NCI-H226 (cell line): ENCODE results near the gene TRAF4.
"Not testable (repeated sequence)": the region's sequence is repeated elsewhere in the genome, so short reads cannot be mapped to it uniquely, and the experiment has no call there.

ENCODE experiments used
- DNase-seq: peaks from one replicate; pipeline ENCODE4 v3.0.0-alpha.2; 2015

The TRAF4 gene

GRCh38 chr17:28716740-28717577, 26.9 kb upstream of the TRAF4 start:
- DNase-seq = no peak

GRCh38 chr17:28717578-28718332, 26.1 kb upstream of the TRAF4 start, which contains the start of gene RAB34:
Gene RAB34 (minus strand): TSS chr17:28717868. CDS start chr17:28717266, 602 bp downstream.
- DNase-seq = peak; percentile 94

- no peak for DNase-seq
Measured at GRCh38 chr17:28718333-28719020, 25.3 kb upstream of the TRAF4 start.

DNA sequence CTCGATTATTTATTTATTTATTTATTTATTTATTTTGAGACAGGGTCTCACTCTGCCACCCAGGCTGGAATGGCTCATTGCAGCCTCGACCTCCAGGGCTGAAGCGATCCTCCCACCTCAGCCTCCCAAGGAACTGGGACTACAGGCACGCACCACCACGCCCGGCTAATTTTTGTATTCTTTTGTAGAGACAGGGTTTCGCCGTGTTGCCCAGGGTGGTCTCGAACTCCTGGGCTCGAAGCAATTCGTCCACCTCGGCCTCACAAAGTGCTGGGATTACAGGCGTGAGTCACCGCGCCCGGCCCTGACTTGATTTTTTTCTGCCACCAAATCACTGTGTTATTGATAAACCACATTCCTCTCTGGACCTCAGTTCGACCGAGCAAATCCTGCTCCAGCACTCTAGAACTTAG, 24.8 kb upstream of the TRAF4 start:
- DNase-seq = no peak

GRCh38 chr17:28720247-28720996, 23.4 kb upstream of the TRAF4 start:
- no peak for DNase-seq

DNA sequence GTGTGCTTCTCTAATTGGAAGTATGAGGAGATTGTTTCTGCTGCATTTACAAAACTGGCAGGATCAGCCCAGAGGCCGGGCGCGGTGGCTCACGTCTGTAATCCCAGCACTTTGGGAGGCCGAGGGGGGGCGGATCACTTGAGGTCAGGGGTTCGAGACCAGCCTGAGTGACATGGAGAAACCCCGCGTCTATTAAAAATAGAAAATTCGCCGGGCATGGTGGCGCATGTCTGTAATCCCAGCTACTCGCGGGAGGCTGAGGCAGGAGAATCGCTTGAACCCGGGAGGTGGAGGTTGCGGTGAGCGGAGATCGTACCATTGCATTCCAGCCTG, 22.8 kb upstream of the TRAF4 start:
- not testable (repeated sequence) for DNase-seq

GRCh38 chr17:28722417-28723158, 21.2 kb upstream of the TRAF4 start:
- DNase-seq = no peak

DNA sequence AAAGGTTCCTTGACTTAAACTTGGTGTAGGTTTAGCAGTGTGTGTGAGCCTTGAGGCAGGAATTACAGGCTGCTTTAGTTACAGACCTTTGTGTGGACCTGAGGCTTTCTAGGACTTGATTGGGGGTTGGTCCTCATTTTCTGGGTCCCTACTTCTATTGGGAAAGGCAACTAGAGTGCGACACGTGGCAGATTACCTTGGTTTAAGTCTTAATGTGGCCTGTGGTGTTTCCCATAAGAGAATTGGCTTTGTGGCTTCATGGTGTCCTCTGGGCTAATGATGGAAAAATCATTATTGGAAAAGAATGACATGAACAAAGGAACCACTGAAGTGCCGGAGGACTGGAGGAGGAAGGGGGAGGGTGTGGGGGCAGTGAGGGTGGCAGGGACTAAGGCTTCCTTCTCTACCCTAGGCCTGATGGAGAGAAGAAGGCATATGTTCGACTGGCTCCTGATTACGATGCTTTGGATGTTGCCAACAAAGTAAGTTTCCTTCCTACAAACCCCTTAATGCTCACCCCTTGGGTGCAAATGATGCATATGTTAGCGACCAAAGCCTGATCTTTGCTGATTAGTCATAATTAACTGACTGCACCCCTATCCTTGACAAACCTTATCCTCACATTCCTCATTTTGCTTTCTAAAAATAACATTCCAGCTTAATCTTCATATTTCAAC, 20.5 kb upstream of the TRAF4 start:
- no peak for DNase-seq

- not testable (repeated sequence) for DNase-seq
Measured at GRCh38 chr17:28723836-28724499, 19.8 kb upstream of the TRAF4 start.

DNA sequence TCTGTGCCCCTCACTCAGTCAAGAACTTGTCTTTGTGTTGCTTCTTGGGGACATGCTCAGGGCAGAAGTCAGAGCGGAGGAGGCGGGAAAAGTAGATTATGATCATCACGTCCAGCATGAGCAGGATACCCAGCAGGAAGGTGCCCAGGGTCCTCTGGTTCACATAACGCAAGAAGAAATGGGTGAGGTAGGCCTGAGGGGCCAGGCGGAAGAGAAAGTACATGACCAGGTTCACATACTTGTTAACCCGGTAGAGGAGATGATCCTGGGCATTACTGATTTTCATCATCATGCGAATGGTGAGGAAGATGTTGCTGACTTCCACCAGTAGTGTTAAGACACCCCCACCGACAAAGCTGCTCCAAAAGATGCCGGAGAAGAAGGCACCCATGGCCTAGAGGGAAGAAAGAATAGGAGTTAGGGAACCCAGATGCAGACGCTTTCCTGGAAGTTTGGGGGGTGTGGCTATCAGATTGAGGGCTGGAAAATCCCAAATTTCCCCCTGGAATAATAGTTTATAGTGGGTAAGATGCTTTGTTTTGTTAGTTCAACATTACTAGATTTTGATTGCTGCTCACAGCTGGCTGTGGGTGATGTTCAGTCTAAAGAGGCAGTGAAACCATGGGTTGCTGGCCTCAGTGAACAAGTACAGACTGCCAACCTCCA, 19.2 kb upstream of the TRAF4 start:
- no peak for DNase-seq

DNA sequence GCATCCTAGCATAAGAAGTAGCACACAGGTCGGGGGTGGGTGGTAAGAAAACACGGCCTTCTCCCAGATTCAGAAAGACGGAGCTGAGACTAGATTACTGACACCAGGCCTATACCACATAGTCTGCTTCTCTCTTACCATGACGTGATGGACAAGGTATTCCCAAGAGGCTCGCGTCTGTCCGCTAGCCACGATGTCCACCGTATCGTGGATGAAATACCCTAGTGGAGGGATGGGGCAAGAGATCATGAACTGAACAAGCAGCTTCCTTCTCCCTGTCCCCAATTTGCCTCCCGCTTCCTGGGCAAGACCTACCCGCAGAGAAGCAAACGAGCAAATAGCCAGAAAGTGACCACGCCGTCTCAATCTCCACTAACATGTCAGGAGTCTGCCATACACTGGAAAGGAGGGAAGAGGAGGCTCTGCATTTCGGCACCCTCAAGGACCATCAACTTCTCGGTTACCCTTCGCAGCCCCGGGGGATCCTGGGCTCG, 18.6 kb upstream of the TRAF4 start:
- DNase-seq = no peak

DNA sequence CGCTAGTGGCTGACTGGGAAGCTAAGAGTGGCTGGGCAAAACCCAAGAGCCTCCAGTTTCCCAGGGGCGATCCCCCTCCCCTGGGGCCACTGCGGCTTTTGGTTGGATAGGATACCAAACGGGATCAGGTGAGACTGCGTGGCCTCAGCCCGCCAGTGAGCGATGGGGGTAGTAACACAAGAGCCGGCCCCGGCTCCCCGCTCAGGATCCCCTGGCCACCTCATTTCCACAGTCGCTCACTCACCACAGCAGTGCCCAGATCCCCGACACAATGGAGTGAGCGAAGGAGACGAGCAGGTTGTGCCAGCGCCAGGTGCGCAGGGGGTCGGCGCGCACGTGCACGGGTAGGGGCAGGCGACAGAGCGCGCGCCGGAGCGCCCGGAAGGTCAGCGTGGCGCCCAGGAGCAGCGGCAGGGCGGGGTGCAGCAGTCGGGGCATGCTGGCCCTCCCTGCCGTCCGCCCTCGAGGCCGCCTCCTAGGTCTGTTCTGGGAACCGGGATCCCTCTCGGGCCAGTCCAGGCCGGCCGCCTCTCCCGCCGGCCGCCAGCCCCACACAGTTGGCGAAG, 18.1 kb upstream of the TRAF4 start:
- peak; percentile 87 for DNase-seq

- DNase-seq = peak; percentile 46
Measured at GRCh38 chr17:28726226-28726626, 17.6 kb upstream of the TRAF4 start, which contains the start of gene TLCD1. Gene TLCD1 (minus strand): TSS chr17:28726233. CDS start chr17:28726097, 136 bp downstream.

DNA sequence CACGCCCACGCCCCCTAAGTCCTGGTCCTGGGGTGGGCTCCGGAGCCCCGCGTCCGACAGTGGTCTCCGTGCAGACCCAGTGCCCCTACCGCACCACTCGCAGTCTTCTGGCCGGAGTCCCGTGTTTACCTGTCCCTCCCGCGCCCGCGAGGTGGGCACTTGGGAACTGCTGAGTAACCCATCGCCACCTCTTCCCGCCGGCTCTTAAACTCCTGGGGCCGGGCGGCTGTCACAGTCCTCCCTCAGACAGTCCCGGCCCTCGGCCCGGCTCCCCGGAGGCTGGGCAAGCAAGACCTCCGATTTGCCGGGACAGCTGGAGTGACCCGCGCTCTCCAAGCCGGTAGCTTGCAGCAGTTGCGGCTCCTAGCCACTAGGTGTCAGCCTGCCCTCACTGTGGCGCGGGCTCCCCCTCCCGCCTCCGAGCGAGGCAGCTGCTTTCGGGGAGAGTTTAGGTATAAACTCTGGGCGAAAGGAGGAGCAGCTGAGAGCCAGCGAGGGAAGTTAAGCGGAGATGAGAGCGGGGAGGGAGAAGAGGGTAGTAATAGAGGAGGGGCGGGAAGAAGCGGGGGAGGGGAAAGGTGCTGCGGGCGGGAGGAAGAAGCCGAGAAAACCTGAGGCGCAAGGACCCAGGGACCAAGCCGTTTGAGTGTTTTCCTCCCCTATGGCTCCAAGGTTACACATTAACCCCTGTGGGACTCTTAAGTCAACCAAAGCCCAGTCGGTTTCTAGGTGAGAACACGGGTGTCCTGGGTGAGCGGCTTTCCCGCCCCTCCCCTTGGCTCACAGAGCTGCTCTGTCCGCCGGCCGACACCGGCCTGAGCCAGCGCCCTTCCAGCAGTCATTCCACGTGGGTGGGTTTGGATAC, 17.0 kb upstream of the TRAF4 start:
- DNase-seq = peak; percentile 95

GRCh38 chr17:28728364-28729200, 15.2 kb upstream of the TRAF4 start, which contains the start of gene NEK8:
Gene NEK8 (plus strand): TSS chr17:28728788. CDS start chr17:28728814, 26 bp downstream.
- peak; percentile 89 for DNase-seq

- DNase-seq = no peak
Measured at GRCh38 chr17:28729950-28730330, 13.9 kb upstream of the TRAF4 start.

- no peak for DNase-seq
Measured at GRCh38 chr17:28733346-28733745, 10.5 kb upstream of the TRAF4 start.
